IMR-90 (cell line): ENCODE measurements around the gene LEUTX. TPM values are rescaled to one million over a fixed set of nuclear protein-coding genes. Genes with fewer than 3 reads are reported as not detected.

Source experiments
- ATAC-seq: fragments of 200-7000 bp; cut with Tn5 transposase; 2 replicates; pipeline ENCODE4 v1.9.1; 2020; ENCODE audit warnings: low read depth, mild to moderate bottlenecking, moderate library complexity
- BruUV-seq: library from RNA; stranded (reverse); fragments of 400-500 nt; replicated peaks from 2 replicates; lab custom pipeline; 2021; lab: Mats Ljungman, UMichigan
- CTCF ChIA-PET: fragments of 300-600 bp; formaldehyde crosslinking; extraction: SDS; loops from one replicate; lab custom pipeline; 2021; ENCODE audit warnings: antibody characterized with exemption; lab: Yijun Ruan, JAX
- POLR2A ChIA-PET: fragments of 300-600 bp; sonication (Branson Sonifier 250); formaldehyde crosslinking; loops from one replicate; lab custom pipeline; 2022; ENCODE audit warnings: antibody characterized with exemption; ENCODE audit not compliant: unreplicated experiment; lab: Charles Lee
- DNase-seq: peaks from one replicate; pipeline ENCODE4 v3.0.0; 2013
- H2AFZ ChIP-seq: replicated peaks from 2 replicates; pipeline ENCODE3; 2013; ENCODE audit warnings: low read length, mild to moderate bottlenecking; ENCODE audit not compliant: poor library complexity
- H2AK5ac ChIP-seq: 2 replicates; pipeline ENCODE4 v1.6.1; 2013; ENCODE audit warnings: low read depth, low read length, inconsistent platforms
- H2AK9ac ChIP-seq: replicated peaks from 2 replicates; pipeline ENCODE3; 2013; ENCODE audit warnings: mild to moderate bottlenecking, low read depth, low read length, moderate library complexity; ENCODE audit not compliant: poor library complexity
- H2BK120ac ChIP-seq: 2 replicates; pipeline ENCODE4 v1.6.1; 2013; ENCODE audit warnings: low read depth, low read length, inconsistent platforms
- H2BK15ac ChIP-seq: 3 replicates; pipeline ENCODE4 v1.6.1; 2013; ENCODE audit warnings: low read depth, low read length, inconsistent platforms
- H2BK20ac ChIP-seq: 2 replicates; pipeline ENCODE4 v1.6.1; 2013; ENCODE audit warnings: low read depth, mild to moderate bottlenecking, inconsistent platforms, low read length, moderate library complexity
- H2BK5ac ChIP-seq: 2 replicates; pipeline ENCODE4 v1.6.1; 2013; ENCODE audit warnings: mild to moderate bottlenecking, low read depth, low read length, inconsistent platforms; ENCODE audit not compliant: poor library complexity, severe bottlenecking
- H3K14ac ChIP-seq: replicated peaks from 2 replicates; pipeline ENCODE4 v1.6.1; 2013; ENCODE audit warnings: low read depth, low read length, inconsistent platforms
- H3K18ac ChIP-seq: 2 replicates; pipeline ENCODE4 v1.6.1; 2013; ENCODE audit warnings: low read depth, low read length, control low read depth
- H3K23ac ChIP-seq: 2 replicates; pipeline ENCODE4 v1.6.1; 2013; ENCODE audit warnings: low read depth, low read length, inconsistent platforms
- H3K27ac ChIP-seq: 2 replicates; pipeline ENCODE4 v1.5.1; 2013; ENCODE audit warnings: mild to moderate bottlenecking, control low read depth, low read length; ENCODE audit not compliant: insufficient read depth
- H3K27me3 ChIP-seq: 2 replicates; pipeline ENCODE4 v1.6.1; 2013; ENCODE audit warnings: low read length; ENCODE audit not compliant: control insufficient read depth, insufficient read depth
- H3K36me3 ChIP-seq: 2 replicates; pipeline ENCODE4 v1.6.1; 2013; ENCODE audit warnings: low read length, mixed read lengths; ENCODE audit not compliant: control insufficient read depth, insufficient read depth
- H3K4ac ChIP-seq: 2 replicates; pipeline ENCODE4 v1.6.1; 2013; ENCODE audit warnings: low read depth, low read length, inconsistent platforms
- H3K4me1 ChIP-seq: 2 replicates; pipeline ENCODE4 v1.6.1; 2013; ENCODE audit warnings: low read length, mixed read lengths; ENCODE audit not compliant: control insufficient read depth, insufficient read depth
- H3K4me2 ChIP-seq: 2 replicates; pipeline ENCODE4 v1.6.1; 2013; ENCODE audit warnings: low read depth, mild to moderate bottlenecking, control low read depth, low read length, moderate library complexity
- H3K4me3 ChIP-seq: 2 replicates; pipeline ENCODE4 v1.5.1; 2013; ENCODE audit warnings: low read depth, mild to moderate bottlenecking, control low read depth, low read length, moderate library complexity; ENCODE audit not compliant: insufficient read depth
- H3K56ac ChIP-seq: 2 replicates; pipeline ENCODE4 v1.6.1; 2013; ENCODE audit warnings: low read length, inconsistent platforms; ENCODE audit not compliant: insufficient read depth; ENCODE audit errors: extremely low read depth
- H3K79me1 ChIP-seq, 2 experiments: 2 replicates each; pipeline ENCODE4 v1.6.1; 2013; ENCODE audit warnings: low read length in 2 of 2, inconsistent platforms in 1 of 2, low read depth in 1 of 2
- H3K9ac ChIP-seq: 2 replicates; pipeline ENCODE4 v1.6.1; 2013; ENCODE audit warnings: low read depth, low read length, control low read depth
- H3K9me1 ChIP-seq: 2 replicates; pipeline ENCODE4 v1.6.1; 2013; ENCODE audit warnings: low read length, inconsistent platforms; ENCODE audit not compliant: insufficient read depth
- H3K9me3 ChIP-seq: 2 replicates; pipeline ENCODE4 v1.6.1; 2013; ENCODE audit warnings: low read length; ENCODE audit not compliant: control insufficient read depth, insufficient read depth
- H4K20me1 ChIP-seq: 2 replicates; pipeline ENCODE4 v1.6.1; 2013; ENCODE audit warnings: low read length, inconsistent platforms; ENCODE audit not compliant: insufficient read depth
- H4K5ac ChIP-seq: 2 replicates; pipeline ENCODE4 v1.6.1; 2013; ENCODE audit warnings: mild to moderate bottlenecking, low read depth, low read length, control low read depth
- H4K8ac ChIP-seq, 2 experiments: 2 replicates each; pipeline ENCODE4 v1.6.1; 2013; ENCODE audit warnings: low read depth in 2 of 2, low read length in 2 of 2, control low read depth in 1 of 2, inconsistent platforms in 1 of 2
- H4K91ac ChIP-seq: 2 replicates; pipeline ENCODE4 v1.6.1; 2013; ENCODE audit warnings: low read depth, low read length, inconsistent platforms; ENCODE audit not compliant: insufficient read depth
- BHLHE40 ChIP-seq: fragments of 150-350 bp; IDR thresholded peaks from 2 replicates; pipeline ENCODE4 v1.6.1; 2016; ENCODE audit warnings: mild to moderate bottlenecking, low read depth, low read length
- CEBPB ChIP-seq: IDR thresholded peaks from 2 replicates; pipeline ENCODE4 v1.6.1; 2012; ENCODE audit warnings: low read depth, low read length, improper control_type of control experiment
- CHD1 ChIP-seq: IDR thresholded peaks from 2 replicates; pipeline ENCODE4 v1.6.1; 2012; ENCODE audit warnings: low read depth, low read length, improper control_type of control experiment
- MAFK ChIP-seq: IDR thresholded peaks from 2 replicates; pipeline ENCODE4 v1.6.1; 2012; ENCODE audit warnings: low read depth, low read length, improper control_type of control experiment
- MAZ ChIP-seq: IDR thresholded peaks from 2 replicates; pipeline ENCODE4 v1.6.1; 2012; ENCODE audit warnings: low read depth, mild to moderate bottlenecking, low read length, improper control_type of control experiment, moderate library complexity, borderline replicate concordance
- MXI1 ChIP-seq: IDR thresholded peaks from 2 replicates; pipeline ENCODE4 v1.6.1; 2012; ENCODE audit warnings: low read depth, mild to moderate bottlenecking, low read length, moderate library complexity, borderline replicate concordance
- NFE2L2 ChIP-seq: fragments of 150-350 bp; IDR thresholded peaks from 2 replicates; pipeline ENCODE4 v1.6.1; 2016; ENCODE audit warnings: low read depth, mild to moderate bottlenecking, low read length
- POLR2A ChIP-seq: IDR thresholded peaks from 2 replicates; pipeline ENCODE4 v1.6.1; 2012; ENCODE audit warnings: mild to moderate bottlenecking, low read depth, low read length
- RAD21 ChIP-seq: IDR thresholded peaks from 2 replicates; pipeline ENCODE4 v1.6.1; 2012; ENCODE audit warnings: low read length, improper control_type of control experiment
- RCOR1 ChIP-seq: IDR thresholded peaks from 2 replicates; pipeline ENCODE4 v1.6.1; 2012; ENCODE audit warnings: mild to moderate bottlenecking, low read length, improper control_type of control experiment; ENCODE audit not compliant: insufficient replicate concordance
- RFX5 ChIP-seq: IDR thresholded peaks from 2 replicates; pipeline ENCODE4 v1.8.0; 2012; ENCODE audit warnings: low read depth, mild to moderate bottlenecking, low read length, moderate library complexity
- SMC3 ChIP-seq: fragments of 150-350 bp; IDR thresholded peaks from 2 replicates; pipeline ENCODE4 v1.6.1; 2016; ENCODE audit warnings: low read depth, mild to moderate bottlenecking, antibody characterized with exemption, low read length, moderate library complexity
- WGBS, 2 experiments: methylation state at CpG; one replicate each; pipeline versions ENCODE4 v1.1.5 to v1.1.7; 2013; ENCODE audit warnings: missing lambda C conversion rate in 2 of 2; ENCODE audit not compliant: insufficient read length in 1 of 2; ENCODE audit errors: extremely low coverage in 2 of 2; 5-methylcytosine and 5-hydroxymethylcytosine counted together
- dilution Hi-C: fragments of 300-500 bp; cut with HindIII; formaldehyde crosslinking; loops from one replicate; pipeline ENCODE4 v1.14.3; 2018; ENCODE audit warnings: low sequenced_read_pairs; ENCODE audit not compliant: unreplicated experiment
- in situ Hi-C: fragments of 300-500 bp; cut with MboI; formaldehyde crosslinking; loops from 3 replicates; pipeline ENCODE4 v1.14.3; 2019; ENCODE audit warnings: low sequenced_read_pairs, inconsistent platforms, mixed read lengths
- intact Hi-C: fragments of 100-400 bp; cut with micrococcal nuclease; formaldehyde crosslinking; loops from 2 replicates; pipeline ENCODE4 v1.10.0; 2022
- polyA plus RNA-seq, 3 experiments: library from polyadenylated mRNA; depleted of rRNA; stranded (reverse); fragments of >200 nt; gene quantifications; 2 replicates each; pipeline ENCODE4 v1.2.3, GENCODE V29; 2012; ENCODE audit warnings: low replicate concordance in 1 of 3
- total RNA-seq: library from RNA; depleted of rRNA; stranded (reverse); fragments of >200 nt; gene quantifications from 2 replicates; pipeline ENCODE4 v1.2.3, GENCODE V29; 2012
- TF ChIP-seq, protein P1 (sequence below): conservative IDR thresholded peaks from 2 replicates; pipeline ENCODE4 v1.5.1; 2012; ENCODE audit warnings: mild to moderate bottlenecking, low read depth, low read length, improper control_type of control experiment
- TF ChIP-seq, protein P2 (sequence below): fragments of 150-350 bp; IDR thresholded peaks from 2 replicates; pipeline ENCODE4 v1.6.1; 2017; ENCODE audit warnings: mild to moderate bottlenecking, antibody characterized with exemption, low read length, low read depth
- TF ChIP-seq, protein P3 (sequence below): fragments of 150-350 bp; IDR thresholded peaks from 2 replicates; pipeline ENCODE4 v1.6.1; 2016; ENCODE audit warnings: low read depth, mild to moderate bottlenecking, low read length, moderate library complexity, borderline replicate concordance

LEUTX gene
- total and polyA plus RNA-seq, 2 of the 4 experiments (the other 2 are of a cell fraction), result not detected

DNA sequence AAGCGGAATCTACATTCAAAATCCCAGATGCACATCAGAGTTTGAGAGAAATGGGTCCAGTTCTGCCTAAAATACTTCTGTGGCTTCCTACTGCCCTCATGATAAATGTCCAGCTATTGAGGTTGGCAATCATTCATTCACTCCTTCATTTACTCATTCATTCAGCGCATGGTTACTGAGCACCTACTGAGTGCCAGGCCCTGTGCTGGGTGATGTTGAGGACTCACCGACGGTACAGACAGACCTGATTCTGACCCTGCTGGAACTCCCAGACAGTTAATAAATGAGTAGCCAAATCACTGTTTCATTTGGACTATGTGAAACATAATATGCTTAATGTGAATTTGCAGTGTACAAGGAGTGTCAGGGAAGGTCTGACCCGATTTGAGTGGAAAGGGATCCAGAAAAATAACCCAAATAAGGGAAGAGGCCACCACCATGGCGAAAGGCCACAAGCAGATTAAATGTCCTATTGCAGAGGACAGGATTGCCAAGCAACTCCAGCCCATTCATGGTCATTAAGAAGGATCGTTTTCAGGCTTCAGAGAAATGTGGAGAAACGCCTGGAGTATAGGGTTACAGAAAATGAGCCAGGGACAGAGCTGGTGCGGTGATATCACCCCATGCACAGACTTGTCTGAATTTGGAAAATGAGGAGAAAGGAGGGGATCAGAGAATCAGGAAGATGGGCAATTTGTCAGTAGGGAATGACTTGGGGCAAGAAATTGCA lies 34.8 kb downstream of the LEUTX start:
- no peak overlapping the region for H2BK5ac ChIP-seq
- no peak overlapping the region for H2AFZ ChIP-seq
- intact Hi-C loops (no loop called here), dilution Hi-C loops (no loop called here), in situ Hi-C loops (no loop called here)
- no peak overlapping the region for H2BK20ac ChIP-seq
- no peak for ATAC-seq
- no peak overlapping the region for H2BK120ac ChIP-seq
- no peaks in the 10 kb centered on the region for H4K20me1 ChIP-seq
- H3K4me1 ChIP-seq, result no peaks in the 10 kb centered on the region
- BruUV-seq, result no TSS peak
- H2AK5ac ChIP-seq, result no peak overlapping the region
- no peak overlapping the region for H3K18ac ChIP-seq
- no peaks in the 10 kb centered on the region; the same call in 1 of the 2 replicates for H3K9me1 ChIP-seq
- peaks cover 2% of the 10 kb centered on the region; the same call in 1 of the 2 replicates for H3K9me3 ChIP-seq
- H3K23ac ChIP-seq, result no peak overlapping the region
- no peak overlapping the region for H4K8ac ChIP-seq
- no peak for DNase-seq
- H3K79me1 ChIP-seq, result no peaks in the 10 kb centered on the region
- H4K5ac ChIP-seq, result no peak overlapping the region
- H3K9ac ChIP-seq, result no peak overlapping the region
- no peaks in the 10 kb centered on the region; the same call in 1 of the 2 replicates for H3K36me3 ChIP-seq
- H3K4me2 ChIP-seq, result no peak overlapping the region
- TF ChIP-seq NFE2L2, result no peak
- TF ChIP-seq RAD21, result no peak
- no peak for TF ChIP-seq MAZ
- no peak for TF ChIP-seq BHLHE40
- no peak for TF ChIP-seq RFX5
- no peak for TF ChIP-seq POLR2A
- TF ChIP-seq, protein P1, sequence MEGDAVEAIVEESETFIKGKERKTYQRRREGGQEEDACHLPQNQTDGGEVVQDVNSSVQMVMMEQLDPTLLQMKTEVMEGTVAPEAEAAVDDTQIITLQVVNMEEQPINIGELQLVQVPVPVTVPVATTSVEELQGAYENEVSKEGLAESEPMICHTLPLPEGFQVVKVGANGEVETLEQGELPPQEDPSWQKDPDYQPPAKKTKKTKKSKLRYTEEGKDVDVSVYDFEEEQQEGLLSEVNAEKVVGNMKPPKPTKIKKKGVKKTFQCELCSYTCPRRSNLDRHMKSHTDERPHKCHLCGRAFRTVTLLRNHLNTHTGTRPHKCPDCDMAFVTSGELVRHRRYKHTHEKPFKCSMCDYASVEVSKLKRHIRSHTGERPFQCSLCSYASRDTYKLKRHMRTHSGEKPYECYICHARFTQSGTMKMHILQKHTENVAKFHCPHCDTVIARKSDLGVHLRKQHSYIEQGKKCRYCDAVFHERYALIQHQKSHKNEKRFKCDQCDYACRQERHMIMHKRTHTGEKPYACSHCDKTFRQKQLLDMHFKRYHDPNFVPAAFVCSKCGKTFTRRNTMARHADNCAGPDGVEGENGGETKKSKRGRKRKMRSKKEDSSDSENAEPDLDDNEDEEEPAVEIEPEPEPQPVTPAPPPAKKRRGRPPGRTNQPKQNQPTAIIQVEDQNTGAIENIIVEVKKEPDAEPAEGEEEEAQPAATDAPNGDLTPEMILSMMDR, result no peak
- TF ChIP-seq MXI1, result no peak
- TF ChIP-seq, protein P2, sequence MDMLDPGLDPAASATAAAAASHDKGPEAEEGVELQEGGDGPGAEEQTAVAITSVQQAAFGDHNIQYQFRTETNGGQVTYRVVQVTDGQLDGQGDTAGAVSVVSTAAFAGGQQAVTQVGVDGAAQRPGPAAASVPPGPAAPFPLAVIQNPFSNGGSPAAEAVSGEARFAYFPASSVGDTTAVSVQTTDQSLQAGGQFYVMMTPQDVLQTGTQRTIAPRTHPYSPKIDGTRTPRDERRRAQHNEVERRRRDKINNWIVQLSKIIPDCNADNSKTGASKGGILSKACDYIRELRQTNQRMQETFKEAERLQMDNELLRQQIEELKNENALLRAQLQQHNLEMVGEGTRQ, result no peak
- no peak for TF ChIP-seq MAFK
- no peak for TF ChIP-seq CEBPB
- no peak for TF ChIP-seq CHD1
- TF ChIP-seq, protein P3, sequence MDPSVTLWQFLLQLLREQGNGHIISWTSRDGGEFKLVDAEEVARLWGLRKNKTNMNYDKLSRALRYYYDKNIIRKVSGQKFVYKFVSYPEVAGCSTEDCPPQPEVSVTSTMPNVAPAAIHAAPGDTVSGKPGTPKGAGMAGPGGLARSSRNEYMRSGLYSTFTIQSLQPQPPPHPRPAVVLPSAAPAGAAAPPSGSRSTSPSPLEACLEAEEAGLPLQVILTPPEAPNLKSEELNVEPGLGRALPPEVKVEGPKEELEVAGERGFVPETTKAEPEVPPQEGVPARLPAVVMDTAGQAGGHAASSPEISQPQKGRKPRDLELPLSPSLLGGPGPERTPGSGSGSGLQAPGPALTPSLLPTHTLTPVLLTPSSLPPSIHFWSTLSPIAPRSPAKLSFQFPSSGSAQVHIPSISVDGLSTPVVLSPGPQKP, result no peak
- no peak for TF ChIP-seq SMC3
- no peak for TF ChIP-seq RCOR1
- no peak overlapping the region for H2BK15ac ChIP-seq
- no peak overlapping the region for H3K27ac ChIP-seq
- H3K14ac ChIP-seq, result no peak overlapping the region
- POLR2A ChIA-PET, result no interaction called here
- H3K4me3 ChIP-seq, result no peak overlapping the region
- CTCF ChIA-PET, result interaction anchor here (1.3 kb wide), 1 partner anchor 29 kb away, joined by 4 read pairs; no protein-coding TSS in a partner anchor
- no peak overlapping the region for H2AK9ac ChIP-seq
- H3K4ac ChIP-seq, result no peak overlapping the region
- H3K56ac ChIP-seq, result no peak overlapping the region
- no peak overlapping the region for H4K91ac ChIP-seq
- WGBS, 2 experiments, result 20% methylated on average over 1 of the region's 9 CpGs; no CpG with 5 or more reads in 1 of the 2 experiments
- H3K27me3 ChIP-seq, result no peaks in the 10 kb centered on the region
